Mucosa of stomach (tissue), 1 donor: ENCODE data around the gene TOM1L2.
"Not testable (repeated sequence)": the region's sequence is repeated elsewhere in the genome, so short reads cannot be mapped to it uniquely, and the experiment has no call there.

ENCODE experiments used
- H3K27me3 ChIP-seq: one replicate; pipeline ENCODE4 v1.7.0; 2013; ENCODE audit warnings: mild to moderate bottlenecking, low read length; ENCODE audit not compliant: control insufficient read depth, insufficient read depth
- H3K36me3 ChIP-seq: one replicate; pipeline ENCODE4 v1.7.0; 2013; ENCODE audit warnings: low read length; ENCODE audit not compliant: control insufficient read depth, insufficient read depth
- H3K4me1 ChIP-seq: one replicate; pipeline ENCODE4 v1.7.0; 2013; ENCODE audit warnings: mild to moderate bottlenecking, low read length; ENCODE audit not compliant: control insufficient read depth, insufficient read depth
- H3K4me3 ChIP-seq: one replicate; pipeline ENCODE4 v1.7.0; 2013; ENCODE audit warnings: low read length
- H3K9ac ChIP-seq: one replicate; pipeline ENCODE4 v1.7.0; 2013; ENCODE audit warnings: mild to moderate bottlenecking, low read length, moderate library complexity
- H3K9me3 ChIP-seq: one replicate; pipeline ENCODE4 v1.7.0; 2013; ENCODE audit warnings: mild to moderate bottlenecking, low read length, moderate library complexity; ENCODE audit not compliant: control insufficient read depth
- donor health status: Pancreatic carcinoma.

Gene TOM1L2

GRCh38 chr17:18008496-18009268, 36.5 kb upstream of the TOM1L2 start:
- Histone ChIP-seq H3K27me3 (no peaks in the 10 kb centered on the region), H3K36me3 (peaks cover 5% of the 10 kb centered on the region), H3K4me3 (no peak overlapping the region), H3K9ac (no peak overlapping the region), H3K4me1 (no peaks in the 10 kb centered on the region), H3K9me3 (no peaks in the 10 kb centered on the region)

DNA sequence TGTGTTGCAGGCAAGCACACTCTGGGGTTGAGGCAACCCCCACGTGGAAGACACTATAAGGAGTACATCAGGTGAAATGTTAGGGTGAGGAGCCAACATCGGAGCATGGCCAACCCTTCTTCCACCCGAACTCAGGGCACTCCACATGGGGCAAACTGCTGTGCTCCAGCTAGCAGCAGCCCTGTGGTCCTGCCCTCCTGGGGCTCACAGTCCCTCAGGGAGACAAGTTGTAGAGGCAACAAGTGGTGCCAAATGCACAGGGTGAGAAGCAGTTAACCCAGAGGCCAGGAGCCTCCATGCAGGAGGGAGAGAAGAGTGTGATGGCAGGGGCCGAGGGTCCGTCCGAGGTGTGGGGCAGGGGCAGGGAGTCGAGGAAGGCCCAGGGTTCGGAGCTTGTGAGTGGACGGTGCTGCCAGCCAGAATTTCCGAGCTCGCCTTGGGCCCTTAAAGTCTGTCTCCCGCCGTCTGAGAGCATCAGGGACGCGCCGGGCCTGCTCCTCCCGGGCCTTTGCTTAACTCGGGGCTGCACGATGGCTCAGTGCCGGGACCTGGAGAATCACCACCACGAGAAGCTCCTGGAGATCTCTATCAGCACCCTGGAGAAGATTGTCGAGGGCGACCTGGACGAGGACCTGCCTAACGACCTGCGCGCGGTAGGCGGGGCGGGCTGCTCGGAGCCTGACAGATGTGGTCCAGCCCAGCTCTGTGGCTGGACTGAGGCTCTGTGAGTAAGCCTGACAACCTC, 34.5 kb upstream of the TOM1L2 start:
- Histone ChIP-seq H3K9ac (no peak overlapping the region), H3K4me3 (no peak overlapping the region), H3K36me3 (peaks cover 5% of the 10 kb centered on the region), H3K4me1 (no peaks in the 10 kb centered on the region), H3K27me3 (no peaks in the 10 kb centered on the region), H3K9me3 (no peaks in the 10 kb centered on the region)

GRCh38 chr17:18005496-18005895, 33.3 kb upstream of the TOM1L2 start:
- Histone ChIP-seq H3K4me3 (no peak overlapping the region), H3K4me1 (no peaks in the 10 kb centered on the region), H3K9me3 (no peaks in the 10 kb centered on the region)

GRCh38 chr17:18004884-18005305, 32.7 kb upstream of the TOM1L2 start:
- Histone ChIP-seq H3K9ac (no peak overlapping the region), H3K4me1 (no peaks in the 10 kb centered on the region), H3K27me3 (no peaks in the 10 kb centered on the region), H3K4me3 (no peak overlapping the region), H3K9me3 (no peaks in the 10 kb centered on the region), H3K36me3 (peaks cover 5% of the 10 kb centered on the region)

More at GRCh38 chr17:18005496-18005895, 33.3 kb upstream of the TOM1L2 start:
- Histone ChIP-seq H3K36me3 (peaks cover 5% of the 10 kb centered on the region), H3K9ac (no peak overlapping the region), H3K27me3 (no peaks in the 10 kb centered on the region)

DNA sequence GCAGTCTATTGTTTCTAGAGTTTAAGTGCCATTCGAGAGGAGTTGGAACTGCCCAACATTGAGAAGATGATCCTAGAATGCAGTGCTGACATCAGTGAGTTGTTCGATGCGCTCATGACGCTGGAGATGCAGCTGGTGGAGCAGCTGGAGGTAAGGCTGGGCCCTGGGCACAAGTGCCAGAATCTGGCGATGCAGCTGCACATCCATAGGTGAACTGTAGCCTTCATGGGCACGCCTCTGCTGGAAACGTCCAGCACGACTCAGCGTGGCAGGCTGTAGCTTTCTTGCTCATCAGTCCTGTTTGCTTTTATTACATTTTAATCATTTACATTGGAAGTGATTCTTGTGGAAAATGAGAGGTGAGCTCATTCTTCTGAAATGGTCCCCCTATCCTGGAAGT, 32.1 kb upstream of the TOM1L2 start:
- peaks cover 5% of the 10 kb centered on the region for H3K36me3 ChIP-seq
- H3K4me3 ChIP-seq, result no peak overlapping the region
- H3K9ac ChIP-seq, result no peak overlapping the region
- no peaks in the 10 kb centered on the region for H3K4me1 ChIP-seq
- H3K27me3 ChIP-seq, result no peaks in the 10 kb centered on the region
- H3K9me3 ChIP-seq, result no peaks in the 10 kb centered on the region

DNA sequence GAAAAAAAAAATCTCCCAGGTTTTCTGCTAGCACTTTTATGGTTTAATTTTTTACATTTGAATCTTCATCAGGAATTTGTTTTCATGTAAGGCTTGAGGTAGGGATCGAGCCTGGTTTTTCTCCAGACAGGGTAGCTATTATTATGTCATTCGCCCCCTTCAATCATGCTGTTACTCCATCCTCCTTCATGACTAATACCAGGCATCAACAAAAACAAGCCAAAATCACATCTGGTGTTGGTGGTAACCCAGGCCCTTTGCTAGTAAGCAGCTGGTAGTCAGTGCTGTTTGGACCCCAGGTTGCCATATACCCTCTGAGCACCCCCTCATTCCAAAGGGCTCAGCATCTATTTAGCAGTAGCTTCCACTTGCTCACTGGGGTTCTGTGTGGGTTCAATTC, 30.0 kb upstream of the TOM1L2 start:
- Histone ChIP-seq H3K9me3 (no peaks in the 10 kb centered on the region), H3K4me3 (no peak overlapping the region), H3K27me3 (no peaks in the 10 kb centered on the region), H3K4me1 (no peaks in the 10 kb centered on the region), H3K36me3 (peaks cover 5% of the 10 kb centered on the region), H3K9ac (no peak overlapping the region)

DNA sequence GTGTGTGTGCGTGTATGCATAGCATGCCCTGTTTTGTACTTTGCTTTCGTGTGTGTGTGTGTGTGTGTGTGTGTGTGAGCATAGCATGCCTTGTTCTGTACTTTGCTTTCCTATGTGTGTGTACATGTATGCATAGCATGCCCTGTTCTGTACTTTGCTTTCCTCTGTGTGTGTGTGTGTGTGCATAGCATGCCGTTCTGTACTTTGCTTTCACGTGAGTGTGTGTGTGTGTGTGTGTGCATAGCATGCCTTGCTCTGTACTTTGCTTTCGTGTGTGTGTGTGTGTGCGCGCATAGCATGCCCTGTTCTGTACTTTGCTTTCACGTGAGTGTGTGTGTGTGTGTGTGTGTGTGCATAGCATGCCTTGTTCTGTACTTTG, 27.8 kb upstream of the TOM1L2 start:
- Histone ChIP-seq H3K27me3 (no peaks in the 10 kb centered on the region), H3K9ac (no peak overlapping the region), H3K9me3 (no peaks in the 10 kb centered on the region), H3K4me3 (no peak overlapping the region), H3K36me3 (peaks cover 5% of the 10 kb centered on the region), H3K4me1 (no peaks in the 10 kb centered on the region)

GRCh38 chr17:17999364-18000029, 27.3 kb upstream of the TOM1L2 start:
- H3K4me1 ChIP-seq, result no peaks in the 10 kb centered on the region
- no peaks in the 10 kb centered on the region for H3K27me3 ChIP-seq
- peaks cover 5% of the 10 kb centered on the region for H3K36me3 ChIP-seq
- no peak overlapping the region for H3K9ac ChIP-seq
- H3K4me3 ChIP-seq, result no peak overlapping the region
- H3K9me3 ChIP-seq, result no peaks in the 10 kb centered on the region

- no peaks in the 10 kb centered on the region for H3K4me1 ChIP-seq
- H3K27me3 ChIP-seq, result no peaks in the 10 kb centered on the region
- no peaks in the 10 kb centered on the region for H3K36me3 ChIP-seq
- no peak overlapping the region for H3K9ac ChIP-seq
- H3K9me3 ChIP-seq, result no peaks in the 10 kb centered on the region
- no peak overlapping the region for H3K4me3 ChIP-seq
Measured at GRCh38 chr17:17998934-17999333, 26.7 kb upstream of the TOM1L2 start.

GRCh38 chr17:17995887-17996286, 23.7 kb upstream of the TOM1L2 start:
- not testable (repeated sequence) for H3K4me3 ChIP-seq, H3K4me1 ChIP-seq, H3K9me3 ChIP-seq, H3K27me3 ChIP-seq, H3K9ac ChIP-seq, H3K36me3 ChIP-seq

- Histone ChIP-seq H3K27me3 (no peaks in the 10 kb centered on the region), H3K4me1 (peaks cover 13% of the 10 kb centered on the region), H3K4me3 (no peak overlapping the region), H3K9ac (no peak overlapping the region), H3K36me3 (no peaks in the 10 kb centered on the region), H3K9me3 (no peaks in the 10 kb centered on the region)
Measured at GRCh38 chr17:17994271-17995069, 22.3 kb upstream of the TOM1L2 start.
